Ammon's horn (tissue), 1 donor: ENCODE data around the gene ZNF3.

Experiments used
- DNase-seq: peaks from one replicate; pipeline ENCODE4 v3.0.0-alpha.2; 2016; ENCODE audit warnings: low spot score

Gene ZNF3

GRCh38 chr7:100088621-100089457 lies 7.3 kb upstream of the ZNF3 start, which contains the start of gene COPS6:
TSS of gene COPS6 (plus strand) at chr7:100088969. CDS start at chr7:100088991, 22 bp downstream.
- peak; percentile 79 for DNase-seq

GRCh38 chr7:100088095-100088620 lies 6.6 kb upstream of the ZNF3 start:
- no peak for DNase-seq

- DNase-seq, result no peak
Measured at GRCh38 chr7:100087055-100087750, 5.7 kb upstream of the ZNF3 start.

- no peak for DNase-seq
Measured at GRCh38 chr7:100085515-100085914, 4.0 kb upstream of the ZNF3 start.

GRCh38 chr7:100082978-100083377 lies 1.5 kb upstream of the ZNF3 start:
- no peak for DNase-seq

GRCh38 chr7:100080907-100081534 lies 502 bp downstream of the ZNF3 start:
- no peak for DNase-seq

- peak; percentile 86 for DNase-seq
Measured at GRCh38 chr7:100079024-100079560, 2.4 kb downstream of the ZNF3 start.

- DNase-seq, result no peak
Measured at GRCh38 chr7:100077205-100077604, 4.3 kb downstream of the ZNF3 start.

- no peak for DNase-seq
Measured at GRCh38 chr7:100075418-100075817, 6.1 kb downstream of the ZNF3 start.

GRCh38 chr7:100074841-100075240 lies 6.7 kb downstream of the ZNF3 start:
- no peak for DNase-seq

GRCh38 chr7:100072462-100072861 lies 9.1 kb downstream of the ZNF3 start:
- DNase-seq, result no peak

GRCh38 chr7:100071018-100071723 lies 10.4 kb downstream of the ZNF3 start:
- DNase-seq, result no peak

- no peak for DNase-seq
Measured at GRCh38 chr7:100069991-100070390, 11.5 kb downstream of the ZNF3 start.

GRCh38 chr7:100066953-100067352 lies 14.6 kb downstream of the ZNF3 start:
- no peak for DNase-seq

GRCh38 chr7:100065452-100066186 lies 15.9 kb downstream of the ZNF3 start:
- no peak for DNase-seq

- DNase-seq, result no peak
Measured at GRCh38 chr7:100064162-100064561, 17.4 kb downstream of the ZNF3 start.

GRCh38 chr7:100063376-100063775 lies 18.1 kb downstream of the ZNF3 start:
- no peak for DNase-seq

- no peak for DNase-seq
Measured at GRCh38 chr7:100061518-100062193, 19.9 kb downstream of the ZNF3 start.

- DNase-seq, result no peak
Measured at GRCh38 chr7:100059251-100059739, 22.2 kb downstream of the ZNF3 start.

- no peak for DNase-seq
Measured at GRCh38 chr7:100057006-100057405, 24.5 kb downstream of the ZNF3 start.
